AG10803 (cell line): ENCODE data around the gene KRT84.

ENCODE experiments used
- DNase-seq: peaks from one replicate; pipeline ENCODE4 v3.0.0; 2010; ENCODE audit warnings: low read depth
- H3K4me3 ChIP-seq: 2 replicates; pipeline ENCODE4 v1.5.1; 2011; ENCODE audit warnings: mild to moderate bottlenecking, low read length, control low read depth
- CTCF ChIP-seq: conservative IDR thresholded peaks from 2 replicates; pipeline ENCODE4 v1.5.1; 2011; ENCODE audit warnings: mild to moderate bottlenecking, low read length, control low read depth, inconsistent platforms

KRT84 gene

GRCh38 chr12:52407918-52408317 lies 22.5 kb upstream of the KRT84 start:
- no peak overlapping the region for H3K4me3 ChIP-seq
- TF ChIP-seq CTCF = no peak
- DNase-seq = no peak

- no peak for DNase-seq
- H3K4me3 ChIP-seq = no peak within 1 kb of the TSS
- TF ChIP-seq CTCF = no peak
These were observed 20.5 kb upstream of the KRT84 start, which contains the start of gene KRT82 for GRCh38 chr12:52405922-52406385. Gene KRT82 (minus strand): TSS chr12:52406335. CDS start chr12:52406277, 58 bp downstream.

DNA sequence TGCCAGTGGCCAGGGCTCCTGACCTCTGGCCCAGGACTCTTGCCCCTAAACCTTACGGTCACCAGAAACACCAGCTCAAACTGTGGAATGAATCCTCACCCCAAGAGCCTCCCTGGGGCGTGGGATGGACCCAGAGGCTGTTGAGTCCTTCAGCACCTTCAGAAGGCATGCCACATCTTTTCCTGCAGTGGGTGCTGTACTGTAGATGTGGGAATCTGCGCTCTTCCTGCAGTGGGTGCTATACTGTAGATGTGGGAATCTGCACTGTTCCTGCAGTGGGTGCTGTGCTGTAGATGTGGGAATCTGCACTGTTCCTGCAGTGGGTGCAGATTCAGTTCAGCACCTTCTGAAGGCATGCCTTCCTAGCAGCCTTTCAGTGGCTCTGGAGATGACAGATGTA lies 19.5 kb upstream of the KRT84 start:
- no peak overlapping the region for H3K4me3 ChIP-seq
- TF ChIP-seq CTCF = no peak
- DNase-seq = no peak

GRCh38 chr12:52403561-52403960 lies 18.1 kb upstream of the KRT84 start:
- H3K4me3 ChIP-seq = no peak overlapping the region
- TF ChIP-seq CTCF = no peak
- no peak for DNase-seq

- TF ChIP-seq CTCF = no peak
- no peak overlapping the region for H3K4me3 ChIP-seq
- no peak for DNase-seq
These were observed 17.6 kb upstream of the KRT84 start for GRCh38 chr12:52402873-52403540.

GRCh38 chr12:52402377-52402776 lies 16.9 kb upstream of the KRT84 start:
- H3K4me3 ChIP-seq = no peak overlapping the region
- DNase-seq = no peak
- TF ChIP-seq CTCF = no peak

GRCh38 chr12:52401926-52402325 lies 16.5 kb upstream of the KRT84 start:
- H3K4me3 ChIP-seq = no peak overlapping the region
- no peak for TF ChIP-seq CTCF
- DNase-seq = no peak
